IPS-NIHi11 (cell line): ENCODE measurements around the gene TMEM132C.
A peak's percentile ranks its signal among the peaks of the same experiment; 100 is the strongest.

Experiments used
- DNase-seq: peaks from one replicate; pipeline ENCODE4 v3.0.0; 2012; ENCODE audit warnings: mixed read lengths, low spot score

The TMEM132C gene

GRCh38 chr12:128607641-128608040 is 340.7 kb downstream of the TMEM132C start:
- no peak for DNase-seq

GRCh38 chr12:128609861-128610260 is 342.9 kb downstream of the TMEM132C start:
- DNase-seq, result no peak

GRCh38 chr12:128611736-128612135 is 344.8 kb downstream of the TMEM132C start:
- no peak for DNase-seq

- DNase-seq, result no peak
These were observed 345.3 kb downstream of the TMEM132C start for GRCh38 chr12:128612150-128612850.

GRCh38 chr12:128613837-128614590 is 347.0 kb downstream of the TMEM132C start:
- no peak for DNase-seq

- DNase-seq, result no peak
These were observed 350.4 kb downstream of the TMEM132C start for GRCh38 chr12:128617304-128617833.

GRCh38 chr12:128619263-128619662 is 352.3 kb downstream of the TMEM132C start:
- DNase-seq, result no peak

- no peak for DNase-seq
These were observed 354.3 kb downstream of the TMEM132C start for GRCh38 chr12:128621304-128621703.

- no peak for DNase-seq
These were observed 356.8 kb downstream of the TMEM132C start for GRCh38 chr12:128623748-128624147.

- DNase-seq, result no peak
These were observed 359.9 kb downstream of the TMEM132C start for GRCh38 chr12:128626808-128627320.

GRCh38 chr12:128627659-128628058 is 360.7 kb downstream of the TMEM132C start:
- DNase-seq, result no peak

GRCh38 chr12:128629979-128630378 is 363.0 kb downstream of the TMEM132C start:
- no peak for DNase-seq

- DNase-seq, result no peak
These were observed 371.0 kb downstream of the TMEM132C start for GRCh38 chr12:128637642-128638606.

GRCh38 chr12:128639089-128639488 is 372.1 kb downstream of the TMEM132C start:
- DNase-seq, result no peak

- DNase-seq, result no peak
These were observed 376.2 kb downstream of the TMEM132C start for GRCh38 chr12:128643155-128643554.

GRCh38 chr12:128644664-128645296 is 377.8 kb downstream of the TMEM132C start:
- peak; percentile 47 for DNase-seq

GRCh38 chr12:128649902-128650301 is 382.9 kb downstream of the TMEM132C start:
- no peak for DNase-seq

- DNase-seq, result no peak
These were observed 385.3 kb downstream of the TMEM132C start for GRCh38 chr12:128652136-128652751.

GRCh38 chr12:128654468-128654867 is 387.5 kb downstream of the TMEM132C start:
- no peak for DNase-seq

GRCh38 chr12:128657378-128657777 is 390.4 kb downstream of the TMEM132C start:
- no peak for DNase-seq
